ENCODE data around the gene GREB1L.

DNA sequence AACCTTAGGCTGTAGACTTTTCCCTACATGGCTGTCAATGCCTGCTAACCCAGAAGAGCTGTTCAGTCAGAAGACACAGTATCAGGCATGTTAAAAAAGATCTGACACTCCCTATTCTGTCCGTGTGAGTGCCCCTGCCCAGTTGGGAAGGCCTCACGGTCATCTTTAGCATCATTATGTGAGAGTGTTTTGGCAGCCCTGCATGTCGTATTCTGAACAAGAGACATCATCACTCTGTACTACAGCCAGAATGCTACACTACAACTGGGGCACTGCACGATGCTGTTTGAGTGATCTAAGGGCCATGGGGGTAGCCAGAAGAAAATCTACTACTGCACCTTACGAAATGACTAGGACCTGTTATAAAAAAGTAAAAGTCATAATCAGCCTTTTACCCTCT lies 67.2 kb downstream of the GREB1L start:
- TF ChIP-seq, protein P1, sequence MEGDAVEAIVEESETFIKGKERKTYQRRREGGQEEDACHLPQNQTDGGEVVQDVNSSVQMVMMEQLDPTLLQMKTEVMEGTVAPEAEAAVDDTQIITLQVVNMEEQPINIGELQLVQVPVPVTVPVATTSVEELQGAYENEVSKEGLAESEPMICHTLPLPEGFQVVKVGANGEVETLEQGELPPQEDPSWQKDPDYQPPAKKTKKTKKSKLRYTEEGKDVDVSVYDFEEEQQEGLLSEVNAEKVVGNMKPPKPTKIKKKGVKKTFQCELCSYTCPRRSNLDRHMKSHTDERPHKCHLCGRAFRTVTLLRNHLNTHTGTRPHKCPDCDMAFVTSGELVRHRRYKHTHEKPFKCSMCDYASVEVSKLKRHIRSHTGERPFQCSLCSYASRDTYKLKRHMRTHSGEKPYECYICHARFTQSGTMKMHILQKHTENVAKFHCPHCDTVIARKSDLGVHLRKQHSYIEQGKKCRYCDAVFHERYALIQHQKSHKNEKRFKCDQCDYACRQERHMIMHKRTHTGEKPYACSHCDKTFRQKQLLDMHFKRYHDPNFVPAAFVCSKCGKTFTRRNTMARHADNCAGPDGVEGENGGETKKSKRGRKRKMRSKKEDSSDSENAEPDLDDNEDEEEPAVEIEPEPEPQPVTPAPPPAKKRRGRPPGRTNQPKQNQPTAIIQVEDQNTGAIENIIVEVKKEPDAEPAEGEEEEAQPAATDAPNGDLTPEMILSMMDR (conservative IDR thresholded peaks at IDR 0.05 in 1 of 2, IDR thresholded peaks at IDR 0.05 in 1 of 2; ENCODE audit: low read depth in 1 of 2, low read length in 2 of 2): no peak
- no peak for TF ChIP-seq EZH2 (IDR thresholded peaks at IDR 0.05; ENCODE audit: low read length, missing control alignments)

All from fibroblast of lung (primary cell).